HFF-Myc (cell line): ENCODE data around the gene NR2E1.

Experiments
- DNase-seq: peaks from one replicate; pipeline ENCODE4 v3.0.0-alpha.2; 2011; ENCODE audit warnings: low read depth; ENCODE audit errors: extremely low read depth
- H3K4me3 ChIP-seq: replicated peaks from 2 replicates; pipeline ENCODE4 v1.5.1; 2011; ENCODE audit warnings: low read depth, mild to moderate bottlenecking, control low read depth, low read length
- TF ChIP-seq, protein P1 (sequence below): IDR thresholded peaks from 2 replicates; pipeline ENCODE4 v1.5.1; 2012; ENCODE audit warnings: mild to moderate bottlenecking, low read depth, low read length, control low read depth; ENCODE audit errors: missing control alignments

NR2E1 gene

DNA sequence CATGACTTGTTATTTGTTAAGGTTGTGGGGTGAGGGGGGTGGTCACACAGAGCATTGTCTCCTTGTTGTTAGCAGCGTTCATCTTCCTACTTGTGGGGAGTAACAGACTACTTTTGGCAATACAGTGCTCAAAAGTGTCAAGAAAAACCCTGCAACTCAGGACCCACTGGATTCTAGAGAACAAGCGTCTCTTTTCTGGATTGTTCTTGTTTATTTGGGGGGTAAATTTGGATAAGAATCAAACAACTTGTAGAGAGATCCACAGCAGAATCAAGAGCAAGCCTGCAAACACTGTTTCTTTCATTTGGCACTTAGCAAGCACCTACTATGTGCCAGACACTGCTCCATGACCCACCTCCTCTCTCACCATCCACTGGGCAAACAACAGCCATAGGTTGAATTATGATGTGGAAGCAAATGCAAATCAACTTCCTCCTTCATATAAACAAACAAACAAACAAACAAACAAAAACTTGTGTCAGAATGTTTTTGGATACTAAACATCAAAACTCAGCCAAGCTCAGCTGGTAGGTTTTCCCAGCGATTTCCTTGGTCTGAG is 4.0 kb upstream of the NR2E1 start:
- TF ChIP-seq, protein P1, sequence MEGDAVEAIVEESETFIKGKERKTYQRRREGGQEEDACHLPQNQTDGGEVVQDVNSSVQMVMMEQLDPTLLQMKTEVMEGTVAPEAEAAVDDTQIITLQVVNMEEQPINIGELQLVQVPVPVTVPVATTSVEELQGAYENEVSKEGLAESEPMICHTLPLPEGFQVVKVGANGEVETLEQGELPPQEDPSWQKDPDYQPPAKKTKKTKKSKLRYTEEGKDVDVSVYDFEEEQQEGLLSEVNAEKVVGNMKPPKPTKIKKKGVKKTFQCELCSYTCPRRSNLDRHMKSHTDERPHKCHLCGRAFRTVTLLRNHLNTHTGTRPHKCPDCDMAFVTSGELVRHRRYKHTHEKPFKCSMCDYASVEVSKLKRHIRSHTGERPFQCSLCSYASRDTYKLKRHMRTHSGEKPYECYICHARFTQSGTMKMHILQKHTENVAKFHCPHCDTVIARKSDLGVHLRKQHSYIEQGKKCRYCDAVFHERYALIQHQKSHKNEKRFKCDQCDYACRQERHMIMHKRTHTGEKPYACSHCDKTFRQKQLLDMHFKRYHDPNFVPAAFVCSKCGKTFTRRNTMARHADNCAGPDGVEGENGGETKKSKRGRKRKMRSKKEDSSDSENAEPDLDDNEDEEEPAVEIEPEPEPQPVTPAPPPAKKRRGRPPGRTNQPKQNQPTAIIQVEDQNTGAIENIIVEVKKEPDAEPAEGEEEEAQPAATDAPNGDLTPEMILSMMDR = no peak
- H3K4me3 ChIP-seq = no peak overlapping the region
- DNase-seq = no peak

DNA sequence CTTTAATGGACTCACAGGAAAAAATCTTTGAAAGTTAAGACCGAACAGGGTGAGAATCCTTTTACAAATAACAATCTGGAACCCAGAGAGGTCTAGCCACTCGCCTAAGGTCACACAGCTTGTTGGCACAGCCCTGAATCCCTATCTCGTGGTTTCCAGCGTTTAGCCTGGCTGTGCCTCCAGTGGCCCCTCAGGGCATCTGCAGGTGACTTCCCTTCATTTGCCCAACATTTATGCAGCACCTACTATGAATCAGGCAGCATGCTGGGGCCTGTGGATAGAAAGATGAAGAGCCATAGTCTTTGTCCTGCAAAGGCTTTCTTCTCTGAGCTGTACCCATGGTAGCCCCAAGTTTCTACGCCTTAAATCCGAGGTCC is 2.6 kb upstream of the NR2E1 start:
- no peak for DNase-seq
- TF ChIP-seq, protein P1 = no peak
- no peak overlapping the region for H3K4me3 ChIP-seq

DNA sequence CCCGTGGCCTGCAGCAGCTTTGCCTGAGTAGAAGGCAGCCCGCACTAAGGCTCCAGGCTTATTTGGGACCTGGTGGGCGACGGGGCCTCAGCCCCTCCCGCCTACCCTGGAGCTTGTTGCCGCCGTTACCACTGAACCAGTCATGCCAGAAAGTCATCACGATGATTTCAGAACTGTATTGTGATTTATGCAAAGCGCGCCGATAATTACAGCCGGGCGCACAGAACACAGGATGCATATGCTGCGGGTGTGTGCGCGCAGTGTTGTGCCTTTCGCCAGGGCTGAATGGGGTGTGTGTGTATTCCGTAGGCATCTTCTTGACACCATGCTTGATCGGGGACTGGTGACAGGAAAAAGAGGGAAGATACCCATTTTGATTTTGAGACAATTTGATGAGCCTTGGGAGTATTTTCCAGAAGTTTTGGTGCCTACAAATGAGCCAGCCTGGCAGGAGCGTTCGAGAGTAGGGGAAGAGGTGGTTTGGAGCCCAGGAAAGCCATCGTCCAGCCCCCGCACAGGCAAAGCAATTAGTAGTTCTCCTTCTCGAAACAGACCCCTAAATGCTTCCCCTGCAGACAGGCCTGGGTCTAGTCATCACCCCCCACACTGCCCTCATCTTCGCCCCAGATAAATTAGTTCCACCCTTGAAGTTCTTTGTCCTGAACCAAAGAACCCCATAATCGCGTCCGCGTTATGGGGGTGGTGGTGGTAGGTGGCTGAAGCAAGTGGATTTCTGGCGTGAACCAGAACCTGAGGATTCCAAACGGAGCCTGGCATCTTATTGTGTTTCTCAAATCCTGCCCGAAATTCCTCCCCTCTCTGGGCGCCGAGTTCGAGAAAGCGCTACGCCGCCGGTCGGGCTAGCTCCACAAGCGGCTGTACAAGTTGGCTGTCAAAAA is 1.9 kb upstream of the NR2E1 start:
- TF ChIP-seq, protein P1 = no peak
- no peak for DNase-seq
- H3K4me3 ChIP-seq = no peak overlapping the region

DNA sequence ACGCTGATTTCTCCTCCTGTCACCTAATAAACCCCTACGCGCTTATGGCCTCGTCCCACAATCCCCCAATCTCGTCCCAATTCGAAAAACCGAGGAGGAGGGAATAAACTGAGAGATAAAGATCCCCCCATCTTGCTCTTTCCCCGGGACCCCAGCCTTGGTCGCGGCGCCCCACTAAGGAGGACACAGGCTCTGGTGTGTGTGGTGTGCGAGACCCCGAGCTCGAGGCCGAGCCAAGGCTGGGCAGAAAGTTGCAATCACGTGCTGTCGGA is 1.3 kb upstream of the NR2E1 start:
- no peak for DNase-seq
- H3K4me3 ChIP-seq = no peak overlapping the region
- TF ChIP-seq, protein P1 = no peak

DNA sequence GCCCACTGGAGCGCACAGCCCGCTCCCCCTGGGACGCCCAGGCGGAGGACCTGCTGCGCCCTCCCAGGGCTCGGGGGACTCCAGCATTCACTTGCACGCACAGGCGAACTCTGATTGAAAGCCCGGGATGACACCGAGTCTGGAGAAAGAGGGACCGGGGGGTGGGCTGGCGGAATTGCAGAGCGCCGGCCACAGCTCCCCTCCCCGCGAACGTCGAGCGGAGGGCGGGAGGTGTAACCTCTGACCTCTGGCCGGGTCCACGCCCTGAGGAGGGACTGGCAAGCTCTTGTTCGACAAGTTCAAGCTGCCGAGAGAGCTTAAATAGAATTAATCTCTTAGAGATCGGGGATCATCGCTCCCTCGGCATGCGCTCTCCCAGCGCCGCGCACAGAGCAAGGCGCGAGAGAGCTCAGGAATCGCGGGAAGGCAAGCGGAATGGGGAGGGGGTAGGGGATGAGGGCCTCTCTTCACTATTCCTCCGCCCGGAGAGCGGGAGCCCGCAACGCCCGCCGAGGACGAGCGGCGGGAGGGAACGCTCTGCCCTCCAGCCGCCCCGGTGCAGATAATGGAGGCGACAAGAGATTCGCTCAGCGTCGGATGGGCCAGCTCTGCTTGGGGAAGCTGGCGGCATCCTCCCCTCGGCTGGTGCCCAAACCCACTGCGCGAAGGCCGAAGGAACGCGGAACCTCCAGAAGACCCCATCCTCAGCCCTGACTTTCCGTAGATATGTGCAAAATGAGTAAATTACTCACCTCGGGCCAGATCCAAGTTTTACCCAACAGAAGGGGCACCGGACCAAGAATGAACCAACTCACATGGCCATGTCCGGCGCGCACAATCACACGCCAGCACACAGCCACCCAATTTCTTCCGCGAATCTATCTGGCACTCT is 761 bp upstream of the NR2E1 start:
- TF ChIP-seq, protein P1 = no peak
- H3K4me3 ChIP-seq = no peak overlapping the region
- no peak for DNase-seq

DNA sequence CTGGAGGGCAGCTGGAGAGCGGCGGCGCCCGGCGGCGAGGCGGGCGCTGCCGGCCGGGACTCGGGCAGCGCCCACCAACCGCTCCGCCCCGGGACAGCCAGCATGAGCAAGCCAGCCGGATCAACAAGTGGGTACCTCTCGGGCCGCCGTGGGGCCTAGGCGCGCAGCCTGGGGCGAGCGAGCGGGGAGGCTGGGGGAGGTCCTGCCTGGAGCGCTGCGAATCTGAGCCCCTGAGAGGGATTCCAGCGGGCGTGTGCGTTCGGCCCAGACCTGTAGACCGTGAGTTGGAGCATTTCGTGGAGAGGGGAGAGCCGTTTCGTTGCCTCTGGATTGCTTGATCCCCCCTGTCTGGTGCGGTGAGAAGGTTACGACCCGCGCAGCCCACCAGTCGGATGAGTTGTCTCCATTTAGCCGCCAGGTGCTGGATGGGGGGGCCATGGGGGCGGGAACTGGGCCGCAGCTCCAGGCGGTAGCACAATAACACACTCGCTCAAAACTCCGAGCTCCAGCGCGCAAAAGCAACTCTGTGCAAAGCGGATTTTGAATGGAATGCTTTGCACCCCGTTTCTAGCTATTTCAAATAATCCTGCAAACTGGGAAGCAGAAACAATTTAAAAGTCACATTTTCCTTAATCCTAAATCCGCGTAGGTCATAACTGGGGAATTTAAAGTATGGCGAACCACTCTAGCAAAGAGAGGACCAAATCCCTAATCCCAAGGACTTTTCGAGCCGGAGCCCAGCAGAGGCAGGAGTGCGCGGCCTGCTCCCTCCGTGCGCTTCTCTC is 1.0 kb downstream of the NR2E1 start:
- no peak for DNase-seq
- no peak overlapping the region for H3K4me3 ChIP-seq

More for the DNA sequence above, 1.0 kb downstream of the NR2E1 start:
- TF ChIP-seq, protein P1 = no peak
